ENCODE results near the gene LGALS3BP. TPM values are rescaled to one million over a fixed set of nuclear protein-coding genes. Genes with fewer than 3 reads are reported as not detected.

Gene LGALS3BP
- total and polyA plus RNA-seq, 2 of the 8 experiments (the other 6 are each of a cell fraction or from before 2014, with no cell fraction given) = 56.1 to 61.6 TPM

GRCh38 chr17:79009397-79010303 lies 29.9 kb upstream of the LGALS3BP start, which contains the start of gene CANT1:
TSS of gene CANT1 (minus strand) at chr17:79009764. CDS start at chr17:78997622, 12,142 bp downstream.
- CTCF ChIA-PET (ENCODE audit: partially characterized antibody) = interaction anchor here (0.5 to 2.1 kb wide), 2 partner anchors 13 to 23 kb away, joined by 3 to 6 read pairs; no protein-coding TSS in a partner anchor
- peaks cover 0 to 5% of the 10 kb centered on the region in 2 experiments; a peak in 1 of 4 replicates for H3K79me2 ChIP-seq (ENCODE audit: control insufficient read depth in 1 of 2, insufficient read depth in 2 of 2, low read length in 2 of 2)
- no peak for TF ChIP-seq CBX5 (IDR thresholded peaks at IDR 0.05; ENCODE audit: low read depth, low read length)
- TF ChIP-seq CTBP2 (IDR thresholded peaks at IDR 0.05; ENCODE audit: borderline replicate concordance, insufficient read depth, insufficient read length, low read length) = no peak
- TF ChIP-seq RFX5 (IDR thresholded peaks at IDR 0.05; ENCODE audit: borderline replicate concordance, low read depth, low read length) = no peak
- TF ChIP-seq GTF2F1 (IDR thresholded peaks at IDR 0.05; ENCODE audit: borderline replicate concordance, low read depth, low read length) = no peak
- TF ChIP-seq CREB1 (IDR thresholded peaks at IDR 0.05) = no peak
- no peak for TF ChIP-seq JUN (IDR thresholded peaks at IDR 0.05; ENCODE audit: low read depth, low read length)
- TF ChIP-seq POU5F1 (IDR thresholded peaks at IDR 0.05; ENCODE audit: low read depth, low read length) = no peak
- no peak for TF ChIP-seq HDAC2 (IDR thresholded peaks at IDR 0.05; ENCODE audit: borderline replicate concordance in 1 of 2, low read depth in 2 of 2, low read length in 2 of 2)
- no peak for TF ChIP-seq SUZ12 (IDR thresholded peaks at IDR 0.05; ENCODE audit: low read length)
- no peak for TF ChIP-seq MAFK (IDR thresholded peaks at IDR 0.05; ENCODE audit: low read depth, low read length)
- TF ChIP-seq POLR2A (IDR thresholded peaks at IDR 0.05; ENCODE audit: control extremely low read depth in 1 of 2, low read depth in 2 of 2, low read length in 2 of 2) = peak in 1 of 2 experiments; percentile 46; a peak in 1 of 3 replicates
- peak; percentile 30 for TF ChIP-seq ASH2L (IDR thresholded peaks at IDR 0.05; ENCODE audit: low read length)

More at GRCh38 chr17:79009397-79010303, 29.9 kb upstream of the LGALS3BP start, which contains the start of gene CANT1:
- Histone ChIP-seq H3K9me3 (ENCODE audit: insufficient read depth in 2 of 2, low read depth in 1 of 2, low read length in 1 of 2) (peaks cover 18 to 19% of the 10 kb centered on the region in 2 experiments), H3K56ac (replicated peaks; ENCODE audit: insufficient read length, low read depth, low read length) (no peak within 1 kb of the TSS), H4K20me1 (replicated peaks in 1 of 2; ENCODE audit: control insufficient read depth in 1 of 2, insufficient read depth in 2 of 2, low read length in 2 of 2) (peaks cover 24 to 34% of the 10 kb centered on the region in 2 experiments), H3K18ac (ENCODE audit: extremely low read depth, low read length) (no peak within 1 kb of the TSS), H3K4me1 (replicated peaks in 1 of 4; ENCODE audit: control insufficient read depth in 3 of 4, insufficient read depth in 4 of 4, low read length in 3 of 4) (peaks cover 0 to 9% (median 6%) of the 10 kb centered on the region in 4 experiments; a peak in 6 of 7 replicates), H3K14ac (ENCODE audit: insufficient read length) (no peak within 1 kb of the TSS), H3K79me1 (ENCODE audit: low read depth, low read length) (peaks cover 19% of the 10 kb centered on the region), H2BK120ac (replicated peaks; ENCODE audit: low read depth, low read length) (no peak within 1 kb of the TSS), H3K27me3 (replicated peaks in 1 of 4; ENCODE audit: control insufficient read depth in 3 of 4, extremely low read depth in 1 of 4, insufficient read depth in 3 of 4, low read length in 3 of 4) (peaks cover 14 to 43% (median 42%) of the 10 kb centered on the region in 4 experiments), H2AFZ (ENCODE audit: low read length) (peak within 1 kb of the TSS; percentile 54), H4K91ac (replicated peaks; ENCODE audit: insufficient read length, low read length) (peak within 1 kb of the TSS; percentile 83), H3K27ac (ENCODE audit: low read depth, low read length) (no peak within 1 kb of the TSS), H3K36me3 (ENCODE audit: control insufficient read depth in 2 of 4, insufficient read depth in 4 of 4, low read length in 3 of 4) (no peaks in the 10 kb centered on the region), H2BK20ac (ENCODE audit: low read length) (no peak within 1 kb of the TSS), H3K23me2 (ENCODE audit: low read depth, low read length) (peaks cover 7% of the 10 kb centered on the region), H4K5ac (ENCODE audit: insufficient read length, low read depth, low read length) (peak within 1 kb of the TSS; percentile 81), H2BK5ac (ENCODE audit: low read depth, low read length) (no peak within 1 kb of the TSS), H2BK12ac (ENCODE audit: low read depth, low read length) (0 out of 2 replicates have a peak within 1 kb of the TSS, but pooled peaks have one; percentile 17), H3K4ac (replicated peaks; ENCODE audit: insufficient read length, low read depth, low read length) (no peak within 1 kb of the TSS), H2BK15ac (ENCODE audit: low read length) (no peak within 1 kb of the TSS), H3K4me3 (ENCODE audit: extremely low read depth in 1 of 4, insufficient read depth in 2 of 4, low read depth in 3 of 4, low read length in 4 of 4) (peak within 1 kb of the TSS; percentile 74 to 87 (median 76)), H3K4me2 (ENCODE audit: insufficient read depth in 1 of 2, low read depth in 2 of 2, low read length in 2 of 2) (peak within 1 kb of the TSS; percentile 62 to 85), H2AK5ac (ENCODE audit: low read depth, low read length) (no peak within 1 kb of the TSS), H3K23ac (ENCODE audit: insufficient read length) (no peak within 1 kb of the TSS), H3K9ac (replicated peaks in 1 of 4; ENCODE audit: extremely low read depth in 1 of 4, low read depth in 3 of 4, low read length in 3 of 4) (peak within 1 kb of the TSS; percentile 29 to 85 (median 52); a peak in 6 of 7 replicates), H4K8ac (ENCODE audit: extremely low read depth, insufficient read depth, low read length) (peak within 1 kb of the TSS; percentile 65; the same call in 1 of the 2 replicates)
- FAIRE-seq (no peak), DNase-seq (ENCODE audit: low read depth in 1 of 2, low spot score in 2 of 2) (peak; percentile 43 to 92)
- POLR2A ChIA-PET (ENCODE audit: partially characterized antibody) = no interaction called here
- WGBS, 2 experiments (ENCODE audit: extremely low coverage in 1 of 2, insufficient coverage in 1 of 2, insufficient read length in 1 of 2, insufficient replicate concordance in 2 of 2, low coverage in 1 of 2, low lambda C conversion rate in 2 of 2, missing lambda C conversion rate in 1 of 2) = 8% methylated on average over 54 of the region's 73 CpGs; no CpG with 5 or more reads in 1 of the 2 experiments

Measured in H1 (cell line).